COR-L47 (cell line): ENCODE data around the gene DIP2C.
"Not testable (repeated sequence)": the region's sequence is repeated elsewhere in the genome, so short reads cannot be mapped to it uniquely, and the experiment has no call there.

Experiments
- DNase-seq: peaks from one replicate; lab custom pipeline; 2025; lab: John Stamatoyannopoulos, UW

Gene DIP2C

DNA sequence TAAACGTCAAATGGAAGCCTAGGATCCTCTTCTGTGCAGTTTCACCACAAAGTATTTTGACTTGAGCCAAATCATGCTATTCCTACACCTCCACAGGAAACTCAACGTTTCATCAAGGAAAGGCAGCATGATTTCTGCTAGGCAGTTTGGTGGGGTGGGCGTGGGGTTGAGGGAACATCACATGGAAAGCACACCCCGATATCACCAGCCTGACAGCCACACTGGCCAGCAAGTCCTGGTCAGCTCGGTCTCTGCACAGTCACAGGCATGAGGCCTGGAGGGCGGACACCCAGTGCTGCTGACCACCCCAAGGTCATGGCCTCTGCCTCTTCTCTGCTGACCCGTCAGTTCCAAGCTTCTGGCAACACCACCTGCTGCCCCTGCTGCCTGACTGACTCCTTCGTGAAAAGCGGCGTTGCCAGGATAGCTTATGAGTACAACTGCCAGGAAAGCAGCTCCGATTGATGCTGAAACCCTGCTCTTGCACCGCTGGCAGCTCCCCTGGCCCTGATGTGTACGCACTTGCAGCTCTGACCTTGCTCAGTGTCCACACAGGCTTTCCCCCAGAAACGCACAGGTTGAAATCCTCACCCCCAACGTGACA is 171.5 kb downstream of the DIP2C start:
- no peak for DNase-seq

GRCh38 chr10:517241-517830 is 172.1 kb downstream of the DIP2C start:
- no peak for DNase-seq

- no peak for DNase-seq
Measured at GRCh38 chr10:516764-517163, 172.7 kb downstream of the DIP2C start.

DNA sequence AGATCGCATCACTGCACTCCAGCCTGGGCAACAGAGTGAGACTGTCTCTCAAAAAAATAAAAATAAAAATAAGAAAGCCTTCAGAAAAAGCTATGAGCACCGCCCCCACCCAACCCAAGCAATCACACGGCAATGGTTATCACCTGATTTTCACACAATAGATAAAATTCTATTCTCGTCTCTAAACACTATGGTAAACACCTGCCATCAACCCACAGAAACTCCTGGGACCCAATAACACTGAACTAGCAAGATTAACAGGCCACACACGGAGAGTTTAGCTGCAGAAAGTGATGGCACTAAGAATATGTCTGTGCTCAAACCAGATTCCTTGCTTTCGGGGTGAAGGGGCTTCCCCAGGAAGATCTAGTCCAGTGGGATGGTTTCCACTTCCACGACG is 173.8 kb downstream of the DIP2C start:
- no peak for DNase-seq

DNA sequence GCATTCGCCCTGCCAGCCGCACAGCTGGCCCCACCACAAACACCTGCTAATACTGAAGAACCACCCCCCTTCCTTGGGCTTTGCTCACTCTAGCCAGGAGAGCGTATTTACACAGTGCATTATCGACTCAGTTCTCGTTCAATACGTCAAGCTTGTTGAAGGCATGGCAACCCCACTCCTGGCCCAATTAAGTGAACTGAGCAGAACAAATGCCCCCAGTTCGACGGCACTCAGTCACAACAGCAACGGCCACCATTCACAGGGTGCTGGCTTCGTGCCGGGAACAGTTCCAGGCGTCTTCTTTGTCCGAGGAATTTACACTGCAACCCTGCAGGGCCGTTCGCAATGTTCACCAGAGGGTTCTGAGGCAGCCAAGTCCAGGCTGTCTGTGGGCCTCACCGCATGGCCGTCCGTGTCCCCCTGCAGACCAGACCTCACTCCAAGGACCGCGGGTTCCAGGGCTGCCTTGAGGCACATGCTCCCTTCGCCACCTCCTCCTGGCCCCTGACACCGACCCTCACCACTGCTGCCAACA is 175.3 kb downstream of the DIP2C start:
- peak; percentile 82 for DNase-seq

- DNase-seq = no peak
Measured at GRCh38 chr10:513393-513792, 176.1 kb downstream of the DIP2C start.

DNA sequence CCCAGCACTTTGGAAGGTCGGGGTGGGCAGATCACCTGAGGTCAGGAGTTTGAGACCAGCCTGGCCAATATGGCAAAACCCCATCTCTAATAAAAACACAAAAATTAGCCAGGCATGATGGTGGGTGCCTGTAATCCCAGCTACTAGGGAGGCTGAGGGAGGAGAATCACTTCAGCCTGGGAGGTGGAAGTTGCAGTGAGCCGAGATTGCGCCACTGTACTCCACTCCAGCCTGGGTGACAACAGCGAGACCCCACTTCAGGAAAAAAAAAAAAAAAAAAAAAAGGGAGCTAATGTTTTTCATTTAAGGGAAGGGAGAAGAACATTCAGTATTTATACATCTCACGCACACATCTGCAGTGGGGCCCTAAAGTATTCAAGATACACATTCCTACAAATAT is 176.8 kb downstream of the DIP2C start:
- not testable (repeated sequence) for DNase-seq

- DNase-seq = no peak
Measured at GRCh38 chr10:511849-512191, 177.6 kb downstream of the DIP2C start.

GRCh38 chr10:511101-511848 is 178.2 kb downstream of the DIP2C start:
- DNase-seq = peak; percentile 55

DNA sequence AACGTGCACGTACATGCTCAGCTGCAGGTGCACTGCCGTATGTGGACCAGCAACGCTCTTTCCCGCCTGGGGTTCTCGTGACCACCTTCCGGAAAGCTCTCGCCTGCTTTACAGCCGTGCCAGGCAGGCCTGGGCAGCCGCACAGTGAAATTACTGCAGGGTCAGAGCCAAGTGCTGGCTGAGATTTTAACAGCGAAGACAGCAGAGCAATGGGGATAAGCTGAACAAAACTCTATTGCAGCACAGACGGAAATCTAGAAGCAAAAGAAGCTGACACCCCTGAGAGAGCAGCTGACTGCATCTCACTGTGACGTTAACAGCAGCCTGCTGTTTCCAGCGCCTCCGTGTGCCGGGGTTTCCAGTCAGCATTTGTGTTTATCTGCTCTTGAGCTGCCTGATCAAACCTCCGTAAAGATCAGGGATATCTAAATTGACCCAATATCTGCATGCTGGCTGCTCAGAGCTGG is 179.0 kb downstream of the DIP2C start:
- DNase-seq = no peak

GRCh38 chr10:509361-510102 is 179.9 kb downstream of the DIP2C start:
- DNase-seq = no peak

GRCh38 chr10:508726-509125 is 180.7 kb downstream of the DIP2C start:
- DNase-seq = no peak

DNA sequence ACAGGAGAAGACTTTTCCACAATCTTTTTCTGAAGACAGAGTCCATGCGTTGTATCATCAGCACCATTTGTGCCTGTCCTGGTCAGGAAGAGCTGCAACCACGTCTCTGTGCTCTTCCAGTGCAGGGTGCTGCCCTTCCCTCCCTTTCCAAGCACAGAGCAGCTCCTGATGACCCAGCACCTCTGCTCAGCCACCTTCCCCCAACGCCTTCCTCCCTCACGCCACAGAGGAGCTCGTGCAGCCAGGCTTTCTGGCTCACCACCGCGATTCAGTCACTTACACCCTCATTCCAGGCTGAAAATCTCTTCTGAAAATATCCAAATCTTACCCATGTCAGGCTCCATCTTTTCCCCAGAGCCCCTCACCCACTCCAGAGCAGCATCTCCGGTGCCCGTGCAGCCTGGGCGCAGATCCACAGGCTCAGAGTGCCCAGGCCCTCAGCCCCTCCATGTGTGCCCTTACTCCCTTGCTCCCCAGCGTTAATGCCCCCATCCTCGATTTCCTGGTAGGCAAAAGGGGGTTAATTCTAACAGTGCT is 181.5 kb downstream of the DIP2C start:
- DNase-seq = no peak

- no peak for DNase-seq
Measured at GRCh38 chr10:507355-507699, 182.1 kb downstream of the DIP2C start.

GRCh38 chr10:506451-507354 is 182.8 kb downstream of the DIP2C start:
- no peak for DNase-seq

GRCh38 chr10:505419-505818 is 184.0 kb downstream of the DIP2C start:
- peak; percentile 41 for DNase-seq

DNA sequence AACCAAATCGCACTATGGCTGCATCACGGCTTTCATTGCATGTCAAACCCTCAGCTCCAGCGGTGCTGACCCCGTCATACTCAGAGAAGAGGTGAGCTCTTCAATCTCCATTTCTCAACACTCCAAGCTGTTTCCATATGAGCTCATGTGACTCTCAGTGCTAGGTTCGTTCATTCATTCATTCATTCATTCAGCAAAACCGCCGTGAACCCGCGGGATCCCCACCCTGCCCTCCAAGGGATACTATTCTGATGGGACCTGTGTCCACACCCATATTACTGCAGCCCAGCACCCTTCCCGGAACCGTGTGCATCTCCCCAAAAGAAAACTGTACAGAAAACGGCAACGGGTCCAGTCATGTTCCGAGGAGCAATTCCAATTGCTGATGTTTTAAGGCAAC is 184.7 kb downstream of the DIP2C start:
- no peak for DNase-seq

- DNase-seq = no peak
Measured at GRCh38 chr10:504121-504611, 185.3 kb downstream of the DIP2C start.

DNA sequence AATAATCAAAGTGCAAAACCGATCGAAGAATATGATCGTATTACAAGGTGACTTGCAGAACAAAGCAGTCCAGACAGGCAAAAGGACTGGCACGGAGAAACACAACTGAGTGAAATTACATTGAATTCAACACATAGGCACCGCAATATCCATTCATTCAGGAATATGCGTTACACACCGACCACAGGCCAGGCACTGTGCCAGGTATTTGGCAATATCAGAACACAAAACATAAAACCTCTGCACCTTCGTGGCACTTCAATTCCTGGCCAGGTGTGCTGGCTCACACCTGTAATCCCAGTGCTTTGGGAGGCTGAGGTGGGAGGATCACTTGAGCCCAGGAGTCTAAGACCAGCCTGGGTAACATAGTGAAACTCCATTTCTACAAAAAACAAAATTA is 187.9 kb downstream of the DIP2C start:
- DNase-seq = no peak

- no peak for DNase-seq
Measured at GRCh38 chr10:500876-501275, 188.6 kb downstream of the DIP2C start.

DNA sequence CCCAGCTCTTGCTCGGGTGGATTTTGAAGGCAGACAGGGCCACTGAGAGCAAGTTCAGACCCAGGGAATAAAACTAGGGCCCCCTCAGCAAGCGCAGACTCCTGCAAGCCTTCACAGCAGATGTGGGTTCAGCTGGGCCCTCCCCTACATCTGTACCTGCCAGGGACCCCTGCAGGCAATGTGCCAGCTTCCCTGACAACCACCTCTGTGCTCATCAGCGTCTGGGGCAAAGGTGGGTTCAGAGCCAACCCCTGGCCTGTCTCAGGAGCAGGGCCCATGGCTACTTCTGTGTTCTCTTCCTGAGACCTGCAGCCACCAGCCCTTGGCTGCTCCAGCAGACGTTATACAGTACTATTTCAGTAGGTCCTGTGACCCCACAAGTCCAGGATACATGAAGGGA is 189.5 kb downstream of the DIP2C start:
- no peak for DNase-seq
